CD4-positive, alpha-beta T cell treated with Interleukin-2 at 100 ng/mL for 4 hours (primary cell): ENCODE data around the gene MVP.
"Not testable (repeated sequence)": the region's sequence is repeated elsewhere in the genome, so short reads cannot be mapped to it uniquely, and the experiment has no call there.

ENCODE experiments used
- DNase-seq: peaks from one replicate; pipeline ENCODE4 v3.0.0-alpha.2; 2020; ENCODE audit warnings: low spot score

MVP gene

DNA sequence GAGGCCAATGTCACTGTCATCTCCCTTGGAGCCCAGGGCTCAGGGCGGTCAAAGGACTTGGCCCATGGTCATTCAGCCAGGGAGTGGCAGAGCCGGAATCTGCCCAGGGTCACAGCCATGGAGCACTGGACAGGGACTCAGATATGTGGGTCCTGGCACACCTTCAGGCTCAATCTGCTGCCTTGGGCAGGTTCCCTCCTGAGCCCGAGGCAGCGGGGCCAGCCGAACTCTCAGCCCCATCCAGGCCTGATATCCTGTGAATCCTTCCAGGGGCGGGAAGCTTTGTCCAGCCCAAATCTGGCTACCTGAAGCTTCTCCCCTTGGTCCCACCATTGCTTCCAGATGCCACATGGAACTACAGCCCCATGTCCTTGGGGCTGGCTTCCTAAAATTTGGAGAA is 54.9 kb downstream of the MVP start:
- DNase-seq: no peak

DNA sequence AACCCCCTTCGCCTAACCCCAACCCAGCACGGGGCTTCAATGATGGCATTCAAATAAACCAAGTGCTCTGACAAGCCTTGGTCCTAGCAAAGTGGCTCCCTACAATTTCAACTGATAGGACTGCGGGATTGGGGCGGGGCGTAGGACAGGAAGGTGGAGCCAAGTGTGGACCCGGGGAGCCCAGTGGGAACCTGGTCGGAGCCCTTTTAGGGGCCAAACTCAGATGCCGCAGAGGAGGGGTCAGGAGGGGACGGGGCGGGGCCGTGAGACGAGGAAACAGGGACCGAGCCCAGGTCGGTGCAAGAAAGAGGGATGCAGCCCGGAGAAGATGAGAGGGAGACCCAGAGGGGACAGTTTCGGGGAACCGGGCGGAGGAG is 55.9 kb downstream of the MVP start:
- no peak for DNase-seq

DNA sequence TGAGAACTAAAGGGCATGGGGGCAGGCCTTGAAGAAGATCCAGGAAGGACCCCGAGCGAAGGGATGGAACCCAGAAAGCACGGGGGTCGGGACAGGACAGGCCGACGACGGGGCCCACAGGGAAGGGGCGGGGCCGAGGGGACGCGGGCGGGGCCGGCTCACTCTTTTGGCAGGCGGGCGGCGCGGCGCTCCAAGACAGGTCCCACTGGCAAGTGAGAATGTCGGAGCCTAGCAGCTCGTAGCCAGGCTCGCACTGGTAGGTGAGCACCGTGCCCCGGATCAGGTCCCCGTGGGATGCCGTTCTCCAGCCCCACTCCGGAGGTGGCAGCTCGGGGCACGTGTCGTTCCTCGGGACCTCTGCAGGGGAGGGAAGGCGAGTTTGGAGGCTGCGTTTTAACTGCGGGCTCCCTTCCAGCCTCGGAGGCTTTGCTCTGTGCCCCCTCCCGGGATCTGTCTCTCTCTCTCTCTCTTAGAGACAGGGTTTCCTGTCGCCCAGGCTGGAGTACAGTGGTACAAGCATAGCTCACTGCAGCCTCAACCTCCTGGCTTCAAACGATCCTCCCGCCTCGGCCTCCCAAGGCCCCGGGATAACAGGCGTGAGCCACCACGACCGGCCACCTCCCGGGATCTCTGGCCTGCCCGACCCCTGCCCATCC is 56.5 kb downstream of the MVP start:
- DNase-seq: peak; percentile 15

DNA sequence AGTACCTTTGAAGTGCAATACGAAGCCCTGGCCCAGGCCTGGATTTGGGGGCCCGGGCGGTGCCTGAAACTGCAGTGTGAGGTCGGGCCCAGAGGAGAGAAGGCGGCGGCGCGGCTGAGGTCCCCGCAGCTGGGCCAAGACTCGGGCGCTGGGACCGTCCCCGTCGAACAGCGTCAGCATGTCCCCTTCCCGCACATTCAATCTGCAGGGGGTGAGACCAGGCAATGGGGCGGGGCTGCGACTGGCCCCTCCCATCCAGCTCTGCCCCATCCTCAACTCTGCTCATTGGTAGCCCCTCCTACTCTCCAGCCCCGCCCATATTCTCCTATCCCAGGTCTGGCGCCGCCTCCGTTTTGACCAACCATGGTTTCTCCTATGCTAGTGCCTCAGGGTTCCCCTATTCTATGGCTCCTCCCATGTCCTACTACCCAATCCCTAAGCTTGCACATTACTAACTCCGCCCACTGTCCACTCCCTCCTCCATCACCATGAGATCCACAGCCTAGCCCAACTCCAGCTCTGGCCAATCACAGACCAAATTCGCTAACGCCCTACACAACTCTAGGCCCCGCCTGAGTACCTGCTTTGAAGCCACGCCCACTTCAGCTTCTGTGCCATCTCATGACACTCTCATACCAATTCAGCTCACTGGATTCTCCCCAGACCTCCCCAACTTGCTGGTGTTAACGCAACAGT is 57.2 kb downstream of the MVP start:
- DNase-seq: peak; percentile 28

DNA sequence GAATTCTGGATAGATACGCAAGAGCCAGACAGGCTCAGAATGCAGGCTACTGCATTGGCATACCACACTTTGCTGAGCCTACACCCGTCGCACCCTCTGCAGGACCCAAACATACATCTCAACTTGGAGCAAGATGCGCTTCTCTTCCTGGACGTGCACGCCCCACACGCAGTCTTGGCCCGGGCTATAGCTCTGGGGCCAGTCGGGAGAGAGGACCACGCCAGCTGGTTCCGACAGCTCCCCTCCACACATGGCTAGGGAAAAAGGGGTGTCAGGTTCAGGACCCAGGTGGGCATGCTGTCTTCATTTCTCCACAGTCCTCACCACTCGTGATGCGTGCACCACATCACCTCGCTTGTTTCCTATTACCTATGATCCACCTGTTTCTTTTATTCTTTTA is 57.9 kb downstream of the MVP start:
- no peak for DNase-seq

DNA sequence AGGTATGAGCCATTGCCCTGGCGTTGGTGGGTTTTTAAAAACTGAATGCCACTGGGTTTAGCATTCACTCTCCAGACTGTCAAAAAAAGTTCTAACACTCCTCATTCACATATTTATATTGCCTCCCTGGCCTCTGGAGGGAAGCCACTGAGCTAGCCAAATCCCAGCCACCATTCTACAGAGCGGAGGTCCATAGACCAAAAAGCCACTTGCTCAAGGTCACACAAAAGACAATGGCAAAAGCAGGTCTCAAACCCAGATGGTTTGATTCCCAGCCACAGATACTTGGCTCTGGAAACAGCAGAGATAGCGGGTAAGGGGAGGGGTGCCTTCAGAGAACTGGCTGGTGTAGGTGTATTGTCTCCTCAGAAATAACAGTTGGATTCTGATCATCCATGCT is 60.8 kb downstream of the MVP start:
- DNase-seq: no peak

DNA sequence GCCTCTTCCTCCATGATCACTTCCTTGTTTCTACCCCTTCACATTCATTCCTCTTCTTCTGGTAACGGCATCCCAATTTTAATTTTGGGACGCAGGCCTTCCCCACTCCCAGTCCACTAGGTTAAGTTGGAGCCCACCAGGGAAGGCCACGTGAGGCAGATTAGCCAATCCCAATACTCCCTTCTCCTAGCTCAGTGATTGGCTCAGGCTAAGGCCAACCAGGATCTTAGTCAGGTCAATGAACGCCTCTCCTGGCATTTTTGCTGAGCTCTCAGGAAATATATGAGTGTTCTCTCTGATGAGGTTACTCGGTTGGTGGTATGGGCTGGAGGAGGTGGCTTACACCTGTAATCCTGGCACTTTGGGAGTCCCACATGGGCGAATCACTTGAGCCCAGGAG is 63.7 kb downstream of the MVP start:
- no peak for DNase-seq

DNA sequence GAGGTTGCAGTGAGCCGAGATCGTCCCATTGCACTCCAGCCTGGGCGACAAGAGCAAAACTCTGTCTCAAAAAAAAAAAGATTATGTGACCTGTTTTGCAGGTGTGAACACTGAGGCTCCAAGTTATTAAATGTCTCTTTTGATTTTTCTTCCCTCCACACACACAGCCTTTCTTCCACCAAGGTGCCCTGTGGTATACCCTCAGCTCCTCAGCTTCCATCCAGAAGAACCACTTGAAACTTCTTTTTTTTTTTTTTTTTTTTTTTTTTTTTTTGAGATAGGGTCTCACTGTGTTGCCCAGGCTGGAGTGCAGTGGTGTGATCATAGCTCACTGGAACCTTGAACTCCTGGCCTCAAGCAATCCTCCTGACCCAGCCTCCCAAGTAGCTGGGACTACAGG is 69.1 kb downstream of the MVP start:
- DNase-seq: not testable (repeated sequence)

DNA sequence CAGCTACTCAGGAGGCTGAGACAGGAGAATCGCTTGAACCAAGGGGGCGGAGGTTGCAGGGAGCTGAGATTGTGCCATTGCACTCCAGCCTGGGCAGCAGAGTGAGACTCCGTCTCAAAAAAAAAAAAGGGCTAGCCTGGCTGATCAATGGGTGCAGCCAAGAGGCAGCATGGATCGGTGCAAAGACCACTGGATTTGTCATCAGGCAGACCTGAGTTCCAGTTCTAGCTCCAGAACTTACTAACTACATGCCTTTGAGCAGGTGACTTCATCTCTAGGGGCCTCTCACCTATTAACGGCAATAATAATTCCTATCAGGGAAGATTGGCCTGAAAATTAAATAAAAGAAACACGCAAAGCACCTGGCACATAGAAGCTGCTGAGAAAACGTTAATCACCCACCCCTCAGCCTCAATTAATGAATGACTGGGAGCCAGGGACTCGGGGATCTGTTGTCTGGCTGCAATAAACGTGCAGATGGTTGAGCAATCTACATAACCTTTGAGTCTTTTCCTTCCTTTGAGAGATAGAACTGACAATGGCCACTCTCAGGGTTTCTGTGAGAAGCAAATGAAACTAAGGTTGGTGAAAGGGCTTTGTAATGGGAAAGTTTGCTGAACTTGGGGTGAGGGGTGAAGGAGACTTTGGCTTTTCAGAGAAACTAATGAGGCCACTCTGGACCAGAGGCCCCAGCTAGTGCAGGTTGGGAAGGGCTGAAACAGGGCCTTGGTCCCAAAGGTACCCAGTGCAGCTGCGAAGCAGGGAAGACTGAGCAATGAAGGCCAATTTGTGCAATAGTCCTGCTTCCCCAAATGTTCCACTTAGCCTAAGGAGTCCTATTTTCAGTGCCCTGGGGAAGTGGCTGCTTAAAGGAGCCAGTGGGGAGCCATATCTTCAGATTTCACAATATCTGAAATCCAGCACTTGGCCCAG is 71.5 kb downstream of the MVP start:
- no peak for DNase-seq

DNA sequence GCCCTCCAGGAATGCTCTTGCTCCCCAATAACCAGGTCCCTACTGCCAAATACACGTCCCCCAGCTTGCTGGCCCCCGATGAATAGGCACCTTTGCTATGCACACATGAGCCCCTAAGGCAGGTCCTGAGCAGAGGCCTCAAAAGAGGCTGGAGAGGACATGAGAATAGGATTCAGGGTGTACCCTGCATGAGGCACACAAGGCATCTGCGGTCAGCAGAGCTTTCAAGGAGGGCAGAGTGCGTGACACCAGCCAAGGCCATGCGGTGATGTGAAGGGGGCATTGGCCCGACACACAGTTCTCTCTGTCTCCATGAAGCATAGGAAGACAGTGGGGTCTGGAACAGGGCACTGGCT is 72.2 kb downstream of the MVP start:
- no peak for DNase-seq

DNA sequence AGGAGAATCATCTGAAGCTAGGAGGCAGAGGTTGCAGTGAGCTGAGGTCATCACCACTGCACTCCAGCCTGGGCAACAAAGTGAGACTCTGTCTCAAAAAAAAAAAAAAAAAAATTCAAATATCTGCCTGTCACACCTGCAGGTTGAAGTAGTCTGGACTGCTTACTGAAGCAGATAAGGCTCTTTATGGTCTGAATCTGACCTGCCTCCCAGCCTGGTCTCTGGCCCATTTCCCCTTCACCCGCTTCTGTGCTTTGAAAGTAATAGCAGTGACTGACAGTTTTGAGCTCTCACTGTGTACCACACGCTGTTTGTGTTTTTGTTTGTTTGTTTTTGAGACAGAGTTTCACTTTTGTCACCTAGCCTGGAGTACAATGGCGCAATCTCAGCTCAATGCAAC is 73.3 kb downstream of the MVP start:
- DNase-seq: no peak

DNA sequence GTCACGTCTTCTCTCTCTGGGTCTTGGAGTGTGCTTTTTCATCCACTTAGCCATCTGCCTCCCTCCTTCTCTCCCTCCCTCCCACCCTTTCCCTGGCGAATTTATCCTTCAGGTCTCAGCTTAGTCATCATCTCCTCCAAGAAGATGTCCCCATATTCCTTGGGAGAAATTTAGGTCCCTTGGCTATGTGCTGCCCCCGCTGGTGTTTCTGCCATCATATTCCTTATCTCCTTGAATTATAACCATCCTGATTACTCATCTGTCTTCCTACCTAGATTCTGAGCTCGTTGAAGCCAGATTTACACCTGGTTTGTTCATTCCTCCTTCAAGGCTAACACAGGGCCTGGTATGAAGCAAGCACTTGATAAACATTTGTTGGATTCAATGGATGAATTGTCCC is 74.1 kb downstream of the MVP start:
- no peak for DNase-seq

DNA sequence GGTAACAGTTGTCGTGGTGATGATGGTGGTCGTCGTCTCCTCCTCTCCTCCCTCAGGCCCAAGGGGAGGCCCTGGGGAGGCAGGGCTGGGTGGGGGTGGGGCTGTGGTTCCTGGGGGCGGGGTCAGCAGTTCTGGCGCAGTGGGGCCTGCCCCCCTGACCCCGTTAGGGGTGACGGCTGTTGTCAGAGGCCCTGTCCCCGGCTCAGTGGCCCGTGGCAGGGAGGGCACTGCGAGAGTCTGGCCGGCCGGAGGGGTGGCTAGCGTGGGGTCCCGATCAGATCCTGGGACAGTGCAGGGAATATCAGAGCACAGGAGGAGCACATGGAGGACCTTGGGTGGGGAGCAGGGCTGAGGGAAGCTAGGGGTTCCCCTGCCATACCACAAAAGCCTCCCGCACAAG is 76.6 kb downstream of the MVP start:
- DNase-seq: no peak

DNA sequence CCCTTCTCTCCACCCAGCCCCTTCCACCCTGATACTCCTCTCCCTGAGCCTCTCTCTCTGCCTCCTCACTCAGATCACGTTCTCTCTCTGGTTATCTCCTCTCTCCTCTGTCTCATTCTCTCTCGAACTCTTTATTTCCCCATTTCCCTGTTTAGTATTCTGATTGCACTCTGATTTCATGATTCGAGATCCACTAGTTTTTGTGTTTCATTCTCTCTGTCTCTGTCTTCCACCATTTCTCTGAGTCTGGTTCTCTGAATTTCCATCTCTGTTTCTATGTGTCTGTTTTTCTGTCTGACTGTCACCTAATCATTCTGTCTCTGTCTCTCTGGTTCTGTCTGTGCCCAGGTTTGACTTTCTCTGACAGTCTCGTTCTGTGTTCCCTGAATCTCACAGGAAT is 77.1 kb downstream of the MVP start:
- no peak for DNase-seq
